Left ventricle myocardium inferior (tissue), 1 donor: ENCODE data around the gene SSH2. TPM values are rescaled to one million over a fixed set of nuclear protein-coding genes. Genes with fewer than 3 reads are reported as not detected.
"Not testable (repeated sequence)": the region's sequence is repeated elsewhere in the genome, so short reads cannot be mapped to it uniquely, and the experiment has no call there.

Source experiments
- DNase-seq: peaks from one replicate; pipeline ENCODE4 v3.0.0-alpha.2; 2020
- H3K27ac ChIP-seq: fragments of 200-600 bp; replicated peaks from 2 replicates; pipeline ENCODE4 v1.8.0; 2021
- H3K27me3 ChIP-seq: fragments of 200-600 bp; 2 replicates; pipeline ENCODE4 v1.8.0; 2021; ENCODE audit warnings: low read depth
- H3K36me3 ChIP-seq: fragments of 200-600 bp; 2 replicates; pipeline ENCODE4 v1.8.0; 2021
- H3K4me1 ChIP-seq: fragments of 200-600 bp; 2 replicates; pipeline ENCODE4 v1.8.0; 2021
- H3K4me3 ChIP-seq: fragments of 200-600 bp; 2 replicates; pipeline ENCODE4 v1.8.0; 2021; ENCODE audit warnings: mild to moderate bottlenecking, moderate library complexity
- H3K9me3 ChIP-seq: fragments of 200-600 bp; replicated peaks from 2 replicates; pipeline ENCODE4 v1.8.0; 2021
- CTCF ChIP-seq: fragments of 200-600 bp; IDR thresholded peaks from 2 replicates; pipeline ENCODE4 v1.8.0; 2021; ENCODE audit warnings: antibody characterized with exemption, mild to moderate bottlenecking, borderline replicate concordance
- intact Hi-C: fragments of 100-400 bp; cut with micrococcal nuclease; formaldehyde crosslinking; loops from one replicate; pipeline ENCODE4 v1.11.0; 2022
- total RNA-seq: library from RNA; stranded (reverse); fragmentation: NEBNext Ultra II Directional; extraction: Animal tissue kit (Norgen Biotek cat#: 25700); gene quantifications from one replicate; pipeline ENCODE4 v1.2.1, GENCODE V29; 2021
- donor health status: DM: no; HTN: yes; CAD: no; lungs with severe emphysema.

SSH2 gene
- total RNA-seq, 1 donor from 2014 or later, result 28.6 TPM

- Histone ChIP-seq H3K27me3 (no peaks in the 10 kb centered on the region), H3K4me3 (no peak overlapping the region), H3K9me3 (no peaks in the 10 kb centered on the region), H3K27ac (no peak overlapping the region), H3K36me3 (no peaks in the 10 kb centered on the region), H3K4me1 (peaks cover 2% of the 10 kb centered on the region)
- TF ChIP-seq CTCF, result no peak
- no peak for DNase-seq
- intact Hi-C loops, result no loop called here
These were observed 6.7 kb upstream of the SSH2 start for GRCh38 chr17:29936724-29937123.

GRCh38 chr17:29935909-29936308 is 5.9 kb upstream of the SSH2 start:
- H3K27ac ChIP-seq, DNase-seq, H3K4me1 ChIP-seq, H3K4me3 ChIP-seq, H3K36me3 ChIP-seq, intact Hi-C loops, H3K27me3 ChIP-seq, H3K9me3 ChIP-seq: not testable (repeated sequence)

GRCh38 chr17:29933379-29933778 is 3.4 kb upstream of the SSH2 start:
- Histone ChIP-seq H3K36me3 (no peaks in the 10 kb centered on the region), H3K4me1 (peaks cover 33% of the 10 kb centered on the region), H3K4me3 (no peak overlapping the region), H3K9me3 (no peaks in the 10 kb centered on the region), H3K27ac (no peak overlapping the region), H3K27me3 (no peaks in the 10 kb centered on the region)
- TF ChIP-seq CTCF, result no peak
- intact Hi-C loops, result no loop called here
- no peak for DNase-seq

GRCh38 chr17:29931231-29931932 is 1.4 kb upstream of the SSH2 start:
- DNase-seq, result peak; percentile 43
- intact Hi-C loops, result loop anchor here (2.0 kb wide), 1 partner anchor 125 kb away; no protein-coding TSS in a partner anchor
- Histone ChIP-seq H3K27ac (peak overlapping the region; percentile 92), H3K9me3 (no peaks in the 10 kb centered on the region), H3K27me3 (no peaks in the 10 kb centered on the region), H3K4me3 (peak overlapping the region; percentile 84), H3K4me1 (peaks cover 53% of the 10 kb centered on the region), H3K36me3 (no peaks in the 10 kb centered on the region)
- TF ChIP-seq CTCF, result peak; percentile 94

GRCh38 chr17:29930409-29931010 is 482 bp upstream of the SSH2 start:
- H3K4me3 ChIP-seq, result peak overlapping the region; percentile 84
- H3K9me3 ChIP-seq, result no peaks in the 10 kb centered on the region
- H3K36me3 ChIP-seq, result no peaks in the 10 kb centered on the region
- peaks cover 59% of the 10 kb centered on the region for H3K4me1 ChIP-seq
- H3K27me3 ChIP-seq, result no peaks in the 10 kb centered on the region
- intact Hi-C loops, result loop anchor here (2.0 kb wide), 1 partner anchor 124 kb away; no protein-coding TSS in a partner anchor
- no peak for TF ChIP-seq CTCF
- H3K27ac ChIP-seq, result peak overlapping the region; percentile 92
- DNase-seq, result no peak

- H3K27ac ChIP-seq, result peak overlapping the region; percentile 92
- H3K36me3 ChIP-seq, result no peaks in the 10 kb centered on the region
- intact Hi-C loops, result no loop called here
- H3K9me3 ChIP-seq, result no peaks in the 10 kb centered on the region
- TF ChIP-seq CTCF, result no peak
- no peaks in the 10 kb centered on the region for H3K27me3 ChIP-seq
- DNase-seq, result no peak
- peaks cover 67% of the 10 kb centered on the region for H3K4me1 ChIP-seq
- H3K4me3 ChIP-seq, result peak overlapping the region; percentile 84
These were observed 959 bp downstream of the SSH2 start for GRCh38 chr17:29929006-29929532.
